Heart right ventricle (tissue), 16 donors: ENCODE results near the gene KSR2. TPM values are rescaled to one million over a fixed set of nuclear protein-coding genes. Genes with fewer than 3 reads are reported as not detected.

Source experiments
- ATAC-seq, 8 donors: fragments of 200-7000 bp; cut with Tn5 transposase; one replicate each; pipeline ENCODE4 v1.9.1; 2020; ENCODE audit warnings: mild to moderate bottlenecking in 8 of 8, moderate library complexity in 8 of 8, moderate number of reproducible peaks in 1 of 8
- DNase-seq, 2 donors: peaks; one replicate each; pipeline ENCODE4 v3.0.0-alpha.2; 2020
- H3K27ac ChIP-seq, 10 donors: fragments of 200-600 bp; sonication (generic) in 2 of 10; one replicate each; pipeline versions ENCODE4 v1.5.0 to v1.8.0; 2020 to 2022; ENCODE audit warnings: mild to moderate bottlenecking in 3 of 10
- H3K27me3 ChIP-seq, 7 donors: fragments of 200-600 bp; one replicate each; pipeline ENCODE4 v1.8.0; 2021 to 2022; ENCODE audit warnings: mild to moderate bottlenecking in 2 of 7
- H3K36me3 ChIP-seq, 9 donors: fragments of 200-600 bp; sonication (generic) in 1 of 9; one replicate each; pipeline versions ENCODE4 v1.5.0 to v1.8.0; 2020 to 2022; ENCODE audit warnings: mild to moderate bottlenecking in 2 of 9
- H3K4me1 ChIP-seq, 9 donors: fragments of 200-600 bp; sonication (generic) in 1 of 9; one replicate each; pipeline versions ENCODE4 v1.5.0 to v1.8.0; 2020 to 2022; ENCODE audit warnings: mild to moderate bottlenecking in 4 of 9
- H3K4me3 ChIP-seq, 10 donors: fragments of 200-600 bp; sonication (generic) in 2 of 10; one replicate each; pipeline versions ENCODE4 v1.5.0 to v1.8.0; 2020 to 2022; ENCODE audit warnings: mild to moderate bottlenecking in 7 of 10, moderate library complexity in 2 of 10
- H3K9me3 ChIP-seq, 11 donors: fragments of 200-600 bp in 10 of 11; sonication (generic) in 2 of 11; one replicate each; pipeline versions ENCODE4 v1.5.0 to v1.8.0; 2013 to 2022; ENCODE audit warnings: mild to moderate bottlenecking in 2 of 11, control low read depth in 1 of 11, moderate library complexity in 1 of 11
- WGBS, 2 donors: extraction: QIAGEN DNeasy Blood & Tissue Kit; methylation state at CpG; one replicate each; pipeline ENCODE4 v1.1.7; 2013; ENCODE audit warnings: inconsistent platforms in 1 of 2; 5-methylcytosine and 5-hydroxymethylcytosine counted together
- intact Hi-C, 10 donors: fragments of 100-400 bp; cut with DNase I; formaldehyde crosslinking; loops; one replicate each; pipeline versions ENCODE4 v1.11.1 to v1.14.2; 2022
- polyA plus RNA-seq, 2 donors: library from polyadenylated mRNA; stranded (reverse); fragments of 200-250 nt; gene quantifications; one replicate each; pipeline ENCODE4 v1.2.3, GENCODE V29; 2013
- total RNA-seq, 10 donors: library from RNA; stranded (reverse); fragmentation: NEBNext Ultra II Directional in 3 of 10; extraction: Animal tissue kit (Norgen Biotek cat#: 25700) in 3 of 10; gene quantifications; one replicate each; pipeline versions ENCODE4 v1.2.1 to v1.2.4, GENCODE V29; 2021 to 2023
- TF ChIP-seq, protein P1 (sequence below), 9 donors: fragments of 200-600 bp; sonication (generic) in 2 of 9; IDR thresholded peaks; one replicate each; pipeline versions ENCODE4 v1.5.0 to v1.8.0; 2021 to 2022; ENCODE audit warnings: antibody characterized with exemption in 9 of 9, mild to moderate bottlenecking in 5 of 9, moderate library complexity in 1 of 9
- donor health status: Arrhythmogenic right ventricular cardiomyopathy.
- donor health status: ischemic (EF 13 %, LVEDD 7.1; RV severe dilation, severe dysfunction).
- donor health status: healthy with polysubstance abuse.
- donor health status: DM: no; HTN: yes; CAD: no.
- donor health status: DM: no; HTN: no; CAD: no.
- donor health status: ischemic (EF 25% LVEDD 6.9; RV normal size, moderate dysfunction).
- donor health status: ischemic (EF 25% LVEDD 5.7; RV mildly dilated, moderate dysfunction).
- donor health status: healthy.
- donor health status: DM: yes; HTN: yes; CAD: no.
- donor health status: Ischemic cardiomyopathy.
- donor health status: ischemic (EF 35%, LVEDD 5.7; RV mildly dilated, moderate dysfunction).
- donor health status: nonischemic (EF 11% LVEDD 7.7; RV severe dilation, severe dysfunction).
- donor health status: DM: yes; HTN: yes; CAD: no.
- donor health status: PGD.
- donor health status: ischemic (EF 29% LVEDD 5.4; RV normal size, mild dysfunction).
- donor health status: nonischemic (EF 23%, LVEDD 6.1; RV moderate dilation, normal function).

Gene KSR2
- total and polyA plus RNA-seq, 12 donors, result 0.02 TPM; not detected in 9

DNA sequence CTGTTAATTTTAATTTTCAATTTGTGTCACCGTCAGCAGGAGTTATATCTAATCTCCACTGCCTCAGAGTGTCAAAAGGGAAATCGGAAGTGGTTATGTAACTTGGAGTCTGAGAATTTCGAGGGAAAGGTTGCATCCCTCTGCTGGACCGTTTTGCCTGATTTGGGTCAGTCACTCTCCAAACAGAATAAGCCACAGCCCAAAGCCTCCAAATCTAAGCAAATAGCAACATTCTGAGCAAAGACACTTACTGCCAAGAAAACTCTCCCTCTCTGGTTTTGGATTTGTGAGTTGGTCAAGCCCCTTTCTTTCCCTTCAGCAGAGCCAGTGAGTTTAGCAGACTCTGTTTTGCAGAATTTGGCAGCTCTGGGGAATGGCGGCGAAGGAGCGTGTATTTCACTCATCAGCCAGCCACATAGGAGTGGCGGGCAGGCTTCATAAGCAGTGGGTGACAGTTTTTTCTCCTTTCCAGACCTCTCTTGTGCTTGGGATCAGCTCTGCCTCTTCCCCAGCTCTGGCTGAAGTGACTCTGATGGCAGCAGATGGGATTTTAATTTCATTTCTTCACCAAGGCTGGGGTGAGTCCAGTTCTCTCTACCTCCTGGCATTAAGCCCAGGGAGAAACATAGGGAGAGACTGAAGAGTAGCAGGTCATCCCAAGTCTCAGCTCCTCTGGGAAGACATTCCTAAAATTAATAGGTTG lies 388.6 kb downstream of the KSR2 start:
- H3K27me3 ChIP-seq, result peaks cover 0 to 33% (median 24%) of the 10 kb centered on the region in 7 donors
- peak in 3 of 8 donors; percentile 23 to 43 (median 41) for ATAC-seq
- H3K9me3 ChIP-seq, result no peaks in the 10 kb centered on the region
- 40 to 44% methylated on average over 8 of the region's 8 CpGs for WGBS, 2 donors
- peaks cover 0 to 9% (median 0%) of the 10 kb centered on the region in 9 donors for H3K4me1 ChIP-seq
- DNase-seq, result no peak
- intact Hi-C loops, result loop anchor here in 6 of 10 donors (5.0 to 10.0 kb wide), 3 partner anchors 255 to 345 kb away; no protein-coding TSS in a partner anchor
- H3K36me3 ChIP-seq, result no peaks in the 10 kb centered on the region
- no peak overlapping the region for H3K4me3 ChIP-seq
- H3K27ac ChIP-seq, result no peak overlapping the region
- TF ChIP-seq, protein P1, sequence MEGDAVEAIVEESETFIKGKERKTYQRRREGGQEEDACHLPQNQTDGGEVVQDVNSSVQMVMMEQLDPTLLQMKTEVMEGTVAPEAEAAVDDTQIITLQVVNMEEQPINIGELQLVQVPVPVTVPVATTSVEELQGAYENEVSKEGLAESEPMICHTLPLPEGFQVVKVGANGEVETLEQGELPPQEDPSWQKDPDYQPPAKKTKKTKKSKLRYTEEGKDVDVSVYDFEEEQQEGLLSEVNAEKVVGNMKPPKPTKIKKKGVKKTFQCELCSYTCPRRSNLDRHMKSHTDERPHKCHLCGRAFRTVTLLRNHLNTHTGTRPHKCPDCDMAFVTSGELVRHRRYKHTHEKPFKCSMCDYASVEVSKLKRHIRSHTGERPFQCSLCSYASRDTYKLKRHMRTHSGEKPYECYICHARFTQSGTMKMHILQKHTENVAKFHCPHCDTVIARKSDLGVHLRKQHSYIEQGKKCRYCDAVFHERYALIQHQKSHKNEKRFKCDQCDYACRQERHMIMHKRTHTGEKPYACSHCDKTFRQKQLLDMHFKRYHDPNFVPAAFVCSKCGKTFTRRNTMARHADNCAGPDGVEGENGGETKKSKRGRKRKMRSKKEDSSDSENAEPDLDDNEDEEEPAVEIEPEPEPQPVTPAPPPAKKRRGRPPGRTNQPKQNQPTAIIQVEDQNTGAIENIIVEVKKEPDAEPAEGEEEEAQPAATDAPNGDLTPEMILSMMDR (IDR thresholded peaks at IDR 0.05), result no peak

GRCh38 chr12:117577122-117577657 lies 391.6 kb downstream of the KSR2 start:
- no peak for DNase-seq
- intact Hi-C loops, result no loop called here
- H3K9me3 ChIP-seq, result no peaks in the 10 kb centered on the region

GRCh38 chr12:117576053-117576452 lies 392.7 kb downstream of the KSR2 start:
- 75 to 76% methylated on average over 3 of the region's 3 CpGs for WGBS, 2 donors
- Histone ChIP-seq H3K36me3 (no peaks in the 10 kb centered on the region), H3K9me3 (no peaks in the 10 kb centered on the region), H3K4me1 (peaks cover 0 to 9% (median 0%) of the 10 kb centered on the region in 9 donors), H3K27ac (no peak overlapping the region), H3K4me3 (no peak overlapping the region), H3K27me3 (peaks cover 0 to 22% (median 8%) of the 10 kb centered on the region in 7 donors)
- no peak for ATAC-seq
- TF ChIP-seq, protein P1 (IDR thresholded peaks at IDR 0.05), result no peak
- intact Hi-C loops, result no loop called here
- DNase-seq, result no peak

More at GRCh38 chr12:117577122-117577657, 391.6 kb downstream of the KSR2 start:
- Histone ChIP-seq H3K4me3 (no peak overlapping the region), H3K4me1 (peaks cover 0 to 9% (median 0%) of the 10 kb centered on the region in 9 donors), H3K27me3 (peaks cover 0 to 27% (median 3%) of the 10 kb centered on the region in 7 donors), H3K36me3 (no peaks in the 10 kb centered on the region), H3K27ac (no peak overlapping the region)
- WGBS, 2 donors, result 71 to 72% methylated on average over 3 of the region's 3 CpGs
- ATAC-seq, result no peak
- TF ChIP-seq, protein P1 (IDR thresholded peaks at IDR 0.05), result no peak

GRCh38 chr12:117574655-117575054 lies 394.1 kb downstream of the KSR2 start:
- DNase-seq (no peak), ATAC-seq (no peak)
- intact Hi-C loops, result no loop called here
- Histone ChIP-seq H3K27ac (no peak overlapping the region), H3K36me3 (no peaks in the 10 kb centered on the region), H3K9me3 (no peaks in the 10 kb centered on the region), H3K4me1 (peaks cover 0 to 3% (median 0%) of the 10 kb centered on the region in 9 donors), H3K4me3 (no peak overlapping the region), H3K27me3 (peaks cover 0 to 29% (median 17%) of the 10 kb centered on the region in 7 donors)
- TF ChIP-seq, protein P1 (IDR thresholded peaks at IDR 0.05), result no peak
- 62 to 71% methylated on average over 2 of the region's 2 CpGs for WGBS, 2 donors
